ENCODE measurements around the gene ENC1.
"Not testable (repeated sequence)": the region's sequence is repeated elsewhere in the genome, so short reads cannot be mapped to it uniquely, and the experiment has no call there.

The ENC1 gene, protein sequence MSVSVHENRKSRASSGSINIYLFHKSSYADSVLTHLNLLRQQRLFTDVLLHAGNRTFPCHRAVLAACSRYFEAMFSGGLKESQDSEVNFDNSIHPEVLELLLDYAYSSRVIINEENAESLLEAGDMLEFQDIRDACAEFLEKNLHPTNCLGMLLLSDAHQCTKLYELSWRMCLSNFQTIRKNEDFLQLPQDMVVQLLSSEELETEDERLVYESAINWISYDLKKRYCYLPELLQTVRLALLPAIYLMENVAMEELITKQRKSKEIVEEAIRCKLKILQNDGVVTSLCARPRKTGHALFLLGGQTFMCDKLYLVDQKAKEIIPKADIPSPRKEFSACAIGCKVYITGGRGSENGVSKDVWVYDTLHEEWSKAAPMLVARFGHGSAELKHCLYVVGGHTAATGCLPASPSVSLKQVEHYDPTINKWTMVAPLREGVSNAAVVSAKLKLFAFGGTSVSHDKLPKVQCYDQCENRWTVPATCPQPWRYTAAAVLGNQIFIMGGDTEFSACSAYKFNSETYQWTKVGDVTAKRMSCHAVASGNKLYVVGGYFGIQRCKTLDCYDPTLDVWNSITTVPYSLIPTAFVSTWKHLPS

DNA sequence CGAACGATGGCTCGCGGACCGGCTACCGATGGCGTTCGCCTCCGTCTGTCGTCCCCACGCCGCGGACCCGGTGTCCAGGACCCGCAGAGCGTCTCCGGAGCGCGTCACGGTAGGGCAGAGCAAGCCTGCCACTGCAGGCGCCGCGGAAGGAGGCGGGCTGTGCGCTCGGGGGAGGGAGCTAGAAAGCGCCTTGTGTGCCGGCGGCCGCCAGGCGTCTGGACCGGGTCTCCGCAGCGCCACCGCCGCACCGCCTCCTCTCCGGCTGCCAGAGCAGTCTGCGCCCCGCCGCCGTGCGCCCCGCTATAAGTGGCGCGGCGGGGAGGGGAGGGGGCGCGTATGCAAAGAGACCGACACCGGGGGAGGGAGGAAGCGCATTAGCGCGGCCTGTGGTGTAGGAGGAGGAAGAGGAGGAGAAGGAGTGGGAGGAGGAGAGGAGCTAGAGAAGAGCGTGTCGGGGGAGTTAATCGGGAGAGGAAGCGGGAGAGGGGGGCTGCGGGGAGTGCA is at the start of gene ENC1:
Gene ENC1 (minus strand): TSS at position 279 of the 504 bp plus-strand sequence. CDS start 4,243 bp downstream, outside the sequence.
- DNase-seq (ENCODE audit: low read depth in 2 of 2), result peak; percentile 50 to 68

DNA sequence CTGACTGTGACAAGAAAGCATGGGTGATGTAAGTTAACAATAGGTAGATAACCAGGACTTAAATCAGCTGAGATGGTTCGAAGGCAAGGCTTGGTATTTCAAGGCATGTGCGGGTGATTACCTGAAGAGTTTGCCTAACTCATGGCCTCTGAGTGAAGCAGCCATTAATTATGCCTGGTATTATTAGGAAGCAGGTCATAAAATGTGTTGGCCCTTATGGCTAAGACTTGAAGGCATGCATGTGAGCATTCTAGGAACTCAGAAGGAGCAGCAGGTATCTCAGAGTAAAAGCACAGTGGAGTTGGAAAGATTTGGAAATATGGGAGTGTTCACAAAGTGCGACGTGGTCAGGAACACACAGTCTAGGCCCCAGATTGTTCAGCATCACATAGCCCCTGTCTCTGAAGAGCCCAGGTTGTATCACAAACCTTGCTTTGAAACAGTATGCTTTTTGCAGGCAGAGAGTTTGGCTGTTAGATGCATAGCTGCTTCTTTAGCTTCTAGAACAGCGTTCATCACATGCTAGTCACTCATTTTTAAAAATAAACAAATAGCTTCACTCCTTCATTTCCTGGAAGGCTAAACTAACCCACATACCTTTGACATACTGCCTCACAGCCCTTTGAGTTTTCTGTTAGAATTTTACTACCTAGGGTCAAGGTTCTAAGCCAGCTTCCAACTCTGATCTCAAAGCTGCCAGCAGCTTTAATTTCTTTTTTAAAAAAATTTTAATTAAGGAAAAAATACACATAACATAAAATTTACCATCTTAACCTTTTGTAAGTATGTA is 46.6 kb upstream of the ENC1 start:
- DNase-seq (ENCODE audit: low read depth in 2 of 2), result no peak

DNA sequence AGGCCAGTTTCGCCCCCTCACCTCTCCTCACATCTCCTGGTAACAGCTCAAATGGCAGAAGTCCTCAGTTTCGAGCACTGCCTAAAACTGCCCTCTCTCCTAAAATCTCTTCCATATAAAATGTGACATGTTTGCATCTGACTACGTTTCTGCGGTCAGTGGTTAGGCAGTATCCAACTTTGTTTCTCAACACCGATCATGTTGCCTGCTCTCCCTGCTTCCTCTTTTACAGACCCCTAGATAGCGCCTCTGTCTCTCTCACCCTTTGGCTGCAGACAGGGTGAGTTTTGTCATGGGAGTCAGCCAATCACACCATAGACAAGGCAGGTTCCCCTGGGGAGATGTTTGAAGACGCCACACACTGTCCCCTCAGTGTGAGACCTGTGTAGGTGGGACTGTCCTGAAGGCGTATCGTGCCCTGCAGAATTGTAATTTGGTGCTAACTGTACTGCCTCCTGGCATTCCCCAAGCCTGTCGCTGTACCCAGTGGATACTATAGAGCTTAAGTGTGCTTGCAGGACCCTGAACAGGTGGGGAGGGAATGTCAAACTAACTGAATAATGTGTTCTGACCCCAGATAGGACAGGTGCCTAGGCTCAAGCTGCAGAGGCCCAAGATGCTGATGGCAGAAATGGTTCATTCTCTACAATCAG is 45.6 kb upstream of the ENC1 start:
- no peak for DNase-seq (ENCODE audit: low read depth in 2 of 2)

- peak; percentile 72 to 82 for DNase-seq (ENCODE audit: low read depth in 2 of 2)
Measured at GRCh38 chr5:74684900-74685851, 44.6 kb upstream of the ENC1 start, which contains the start of gene HEXB. TSS of gene HEXB (plus strand) at chr5:74685233. CDS start at chr5:74685261, 28 bp downstream.

- DNase-seq (ENCODE audit: low read depth in 2 of 2), result no peak
Measured at GRCh38 chr5:74679966-74680365, 39.4 kb upstream of the ENC1 start.

DNA sequence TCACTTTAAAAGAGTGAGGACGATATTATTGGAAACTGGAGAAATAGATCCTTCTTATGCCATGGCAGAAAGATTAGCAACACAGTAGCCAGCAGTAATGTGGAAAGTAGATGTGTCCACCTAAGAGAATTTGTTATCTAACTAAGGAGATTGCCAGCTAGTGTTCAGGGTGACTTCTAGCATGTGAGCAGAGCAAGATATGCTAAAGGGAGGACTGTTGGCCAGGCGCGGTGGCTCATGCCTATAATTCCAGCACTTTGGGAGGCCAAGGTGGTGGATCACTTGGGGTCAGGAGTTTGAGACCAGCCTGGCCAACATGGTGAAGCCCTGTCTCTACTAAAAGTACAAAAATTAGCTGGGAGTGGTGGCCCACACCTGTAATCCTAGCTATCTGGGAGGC is 38.8 kb upstream of the ENC1 start:
- DNase-seq (ENCODE audit: low read depth in 2 of 2), result not testable (repeated sequence)

DNA sequence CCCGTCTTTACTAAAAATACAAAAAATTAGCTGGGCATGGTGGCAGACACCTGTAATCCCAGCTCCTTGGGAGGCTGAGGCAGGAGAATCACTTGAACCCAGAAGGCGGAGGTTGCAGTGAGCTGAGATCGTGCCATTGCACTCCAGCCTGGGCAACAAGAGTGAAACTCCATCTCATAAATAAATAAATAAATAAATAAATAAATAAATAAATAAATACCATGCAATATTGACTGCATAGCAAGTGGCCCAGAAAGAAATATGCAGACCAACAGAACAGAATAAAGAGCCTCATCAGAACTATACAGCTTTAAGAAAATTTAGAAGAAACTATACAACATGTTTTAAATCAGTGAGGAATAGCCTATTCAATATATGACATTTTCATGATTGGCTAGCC is 37.6 kb upstream of the ENC1 start:
- not testable (repeated sequence) for DNase-seq (ENCODE audit: low read depth in 2 of 2)

GRCh38 chr5:74676466-74676865 is 35.9 kb upstream of the ENC1 start:
- not testable (repeated sequence) for DNase-seq (ENCODE audit: low read depth in 2 of 2)

DNA sequence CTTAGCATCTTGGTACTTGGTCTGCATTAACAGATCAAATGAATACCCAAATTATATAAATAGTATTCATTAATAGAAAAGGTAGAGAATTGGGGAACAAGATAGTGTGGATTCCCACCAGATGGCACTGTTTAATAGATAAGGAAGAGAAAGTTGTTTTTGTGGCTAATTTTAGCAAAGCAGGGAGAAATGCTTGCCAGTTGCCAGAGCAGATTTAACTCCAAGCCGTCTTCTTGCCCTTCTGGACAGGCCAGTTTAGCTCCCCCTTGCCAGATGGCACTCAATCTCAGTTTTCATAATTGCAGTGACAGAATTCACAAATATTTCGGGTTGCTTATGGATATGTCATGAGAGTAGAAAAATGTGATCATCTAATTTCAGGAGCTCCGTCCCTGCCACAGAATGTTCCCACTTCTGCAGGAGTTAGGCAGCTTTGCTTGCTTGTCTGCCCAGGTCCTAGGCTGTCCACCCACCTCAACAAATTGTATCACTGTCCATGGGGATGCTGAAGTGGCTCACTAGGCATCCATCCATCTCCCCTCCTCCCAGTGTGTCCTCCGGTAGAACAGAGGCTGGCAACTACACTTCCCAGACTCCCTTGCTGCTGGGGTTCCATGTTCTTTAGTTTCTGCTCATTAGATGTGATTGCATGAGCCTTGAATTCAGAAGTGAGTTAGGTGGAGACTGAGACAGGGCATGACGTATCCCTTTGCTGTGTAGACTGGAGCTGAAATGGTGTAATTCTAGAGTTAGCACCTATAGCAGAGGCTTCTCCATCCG is 32.7 kb upstream of the ENC1 start:
- no peak for DNase-seq (ENCODE audit: low read depth in 2 of 2)

DNA sequence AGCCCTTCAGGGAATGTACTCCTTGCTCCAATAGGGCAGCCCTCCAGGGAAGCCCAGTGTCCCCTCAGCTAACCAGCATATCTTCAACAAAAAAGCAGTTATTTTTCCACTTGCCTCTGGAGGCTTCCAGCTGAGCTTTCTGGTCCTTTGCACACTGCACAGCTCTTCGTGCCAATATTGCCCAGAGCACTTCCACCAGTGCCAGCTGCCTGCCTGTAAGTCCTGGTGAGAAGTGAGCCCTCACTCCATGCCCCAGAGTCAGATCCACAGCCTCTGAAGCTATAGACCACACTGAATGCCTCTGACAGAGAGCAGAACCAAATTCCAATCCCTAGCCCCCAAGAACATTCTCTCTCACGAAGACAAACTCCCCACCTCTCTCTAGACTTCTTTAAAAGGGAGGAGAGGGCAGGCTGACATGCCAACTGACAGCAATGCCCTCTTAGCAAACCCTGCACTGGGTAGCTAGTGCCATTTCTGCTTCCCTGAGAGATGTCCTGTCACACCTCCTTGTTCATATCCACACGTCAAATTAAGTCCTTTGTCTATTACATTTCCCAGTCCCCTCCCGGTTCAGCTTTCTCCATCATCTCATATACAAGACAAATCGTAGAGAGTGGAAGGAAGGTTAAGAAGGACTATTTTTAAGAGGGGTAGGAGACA is 31.8 kb upstream of the ENC1 start:
- no peak for DNase-seq (ENCODE audit: low read depth in 2 of 2)

- DNase-seq (ENCODE audit: low read depth in 2 of 2), result no peak
Measured at GRCh38 chr5:74670396-74671038, 30.0 kb upstream of the ENC1 start.

DNA sequence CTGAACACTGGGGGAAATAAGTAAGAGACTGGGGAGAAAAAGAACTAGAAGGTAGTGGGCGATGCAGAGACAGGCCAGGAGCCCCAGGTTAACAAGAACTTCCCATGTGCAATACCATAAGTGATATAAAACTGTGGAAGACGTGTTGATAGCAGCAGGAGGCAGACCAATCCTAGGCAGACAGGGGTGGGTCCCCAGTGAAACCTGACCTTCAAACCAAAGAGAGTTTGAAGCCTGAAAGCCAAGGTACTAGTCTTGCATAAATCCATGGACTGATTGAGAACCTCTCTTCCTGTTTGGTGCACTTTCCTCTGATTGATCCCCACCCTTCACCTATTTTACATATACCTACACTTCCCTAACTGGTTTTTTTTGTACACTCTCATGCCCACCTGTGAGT is 29.3 kb upstream of the ENC1 start:
- no peak for DNase-seq (ENCODE audit: low read depth in 2 of 2)

GRCh38 chr5:74667396-74667795 is 26.9 kb upstream of the ENC1 start:
- no peak for DNase-seq (ENCODE audit: low read depth in 2 of 2)

- no peak for DNase-seq (ENCODE audit: low read depth in 2 of 2)
Measured at GRCh38 chr5:74665816-74666215, 25.3 kb upstream of the ENC1 start.

GRCh38 chr5:74665273-74665672 is 24.7 kb upstream of the ENC1 start:
- DNase-seq (ENCODE audit: low read depth in 2 of 2), result no peak

- DNase-seq (ENCODE audit: low read depth in 2 of 2), result no peak
Measured at GRCh38 chr5:74664551-74664950, 24.0 kb upstream of the ENC1 start.

DNA sequence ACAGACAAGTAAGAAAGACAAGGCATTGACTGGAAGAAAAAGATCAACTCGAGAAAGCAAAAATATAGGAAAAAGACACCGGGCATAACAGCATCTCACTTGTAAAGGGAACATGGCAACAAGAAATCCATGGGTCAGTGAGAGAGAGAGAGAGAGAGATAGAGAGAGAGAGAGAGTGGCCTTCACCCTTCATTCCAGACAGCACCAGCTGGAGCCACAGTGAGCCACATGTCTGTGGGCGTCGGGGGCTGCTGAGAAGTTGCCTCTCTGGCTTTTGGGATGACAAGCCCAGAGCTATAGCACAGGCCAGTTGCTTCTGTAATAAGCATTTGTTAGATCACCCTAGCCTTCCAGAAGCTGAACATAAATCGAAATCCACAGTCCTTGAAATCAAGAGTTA is 20.3 kb upstream of the ENC1 start:
- DNase-seq (ENCODE audit: low read depth in 2 of 2), result no peak

GRCh38 chr5:74660140-74660539 is 19.6 kb upstream of the ENC1 start:
- no peak for DNase-seq (ENCODE audit: low read depth in 2 of 2)

DNA sequence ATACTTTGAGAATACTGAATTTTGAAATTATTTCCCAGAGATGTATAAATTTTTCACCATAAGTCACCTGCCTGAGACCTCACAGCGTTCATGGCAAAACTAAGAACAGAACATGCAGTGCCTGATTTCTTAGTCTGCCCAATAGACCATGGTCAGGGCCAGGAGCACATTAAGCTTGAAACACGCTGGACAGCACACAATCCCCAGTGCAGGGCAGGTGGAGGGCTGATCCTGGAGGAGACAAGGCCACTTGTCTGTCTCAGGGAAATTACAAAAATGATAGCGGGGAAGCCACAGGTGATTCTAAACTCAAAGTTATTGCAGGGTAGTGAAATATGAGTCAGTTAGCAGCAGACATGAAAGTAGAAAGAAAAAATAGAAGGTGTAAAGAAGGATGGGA is 18.6 kb upstream of the ENC1 start:
- DNase-seq (ENCODE audit: low read depth in 2 of 2), result no peak
